Mesenchymal stem cell (in vitro differentiated cells and primary cell): Measurements from ENCODE around the gene TREM1.

Source experiments
- DNase-seq: peaks from one replicate; pipeline ENCODE4 v3.0.0-alpha.2; 2013
- H2AFZ ChIP-seq: one replicate; pipeline ENCODE4 v1.6.1; 2013; ENCODE audit warnings: low read depth, mild to moderate bottlenecking, control low read depth, inconsistent platforms, low read length, moderate library complexity
- H2AK5ac ChIP-seq: 2 replicates; pipeline ENCODE4 v1.6.1; 2013; ENCODE audit warnings: low read length, moderate library complexity, mild to moderate bottlenecking, inconsistent platforms; ENCODE audit not compliant: severe bottlenecking
- H2BK120ac ChIP-seq: one replicate; pipeline ENCODE4 v1.6.1; 2013; ENCODE audit warnings: low read depth, mild to moderate bottlenecking, inconsistent platforms, low read length, moderate library complexity
- H2BK12ac ChIP-seq, 2 experiments: one replicate each; pipeline ENCODE4 v1.6.1; 2013; ENCODE audit warnings: inconsistent platforms in 2 of 2, low read length in 2 of 2, mild to moderate bottlenecking in 2 of 2, moderate library complexity in 2 of 2, control low read depth in 1 of 2
- H2BK15ac ChIP-seq: one replicate; pipeline ENCODE4 v1.6.1; 2013; ENCODE audit warnings: mild to moderate bottlenecking, low read depth, inconsistent platforms; ENCODE audit not compliant: poor library complexity, severe bottlenecking
- H2BK5ac ChIP-seq: 2 replicates; pipeline ENCODE4 v1.6.1; 2013; ENCODE audit warnings: low read depth, mild to moderate bottlenecking, low read length, control low read depth, inconsistent platforms; ENCODE audit not compliant: poor library complexity, severe bottlenecking
- H3K14ac ChIP-seq, 2 experiments: one replicate each; pipeline ENCODE4 v1.6.1; 2013; ENCODE audit warnings: inconsistent platforms in 2 of 2, low read length in 2 of 2, control low read depth in 1 of 2, mild to moderate bottlenecking in 1 of 2, moderate library complexity in 1 of 2
- H3K18ac ChIP-seq, 2 experiments: one replicate each; pipeline ENCODE4 v1.6.1; 2013; ENCODE audit warnings: inconsistent platforms in 2 of 2, low read length in 2 of 2, control low read depth in 1 of 2, low read depth in 1 of 2, mild to moderate bottlenecking in 1 of 2
- H3K23ac ChIP-seq, 2 experiments: one replicate each; pipeline ENCODE4 v1.6.1; 2013; ENCODE audit warnings: inconsistent platforms in 2 of 2, low read length in 2 of 2, mild to moderate bottlenecking in 2 of 2, moderate library complexity in 2 of 2, control low read depth in 1 of 2
- H3K27ac ChIP-seq: 2 replicates; pipeline ENCODE4 v1.5.1; 2013; ENCODE audit warnings: mild to moderate bottlenecking, moderate library complexity, low read length, control low read depth, inconsistent platforms; ENCODE audit not compliant: poor library complexity, severe bottlenecking
- H3K27me3 ChIP-seq, 2 experiments: 2 replicates each; pipeline versions ENCODE4 v1.6.1 to v1.7.0; 2013; ENCODE audit warnings: low read length in 2 of 2, mild to moderate bottlenecking in 2 of 2, moderate library complexity in 2 of 2, control low read depth in 1 of 2, inconsistent platforms in 1 of 2; ENCODE audit not compliant: control insufficient read depth in 1 of 2, insufficient read depth in 1 of 2
- H3K36me3 ChIP-seq, 2 experiments: 2 replicates each; pipeline versions ENCODE4 v1.6.1 to v1.7.0; 2013; ENCODE audit warnings: low read length in 2 of 2, control low read depth in 1 of 2, inconsistent platforms in 1 of 2, low read depth in 1 of 2, mild to moderate bottlenecking in 1 of 2; ENCODE audit not compliant: insufficient read depth in 2 of 2, control insufficient read depth in 1 of 2
- H3K4ac ChIP-seq, 2 experiments: one replicate each; pipeline ENCODE4 v1.6.1; 2013; ENCODE audit warnings: inconsistent platforms in 2 of 2, low read length in 2 of 2, mild to moderate bottlenecking in 2 of 2, moderate library complexity in 2 of 2, control low read depth in 1 of 2, low read depth in 1 of 2
- H3K4me1 ChIP-seq: 2 replicates; pipeline ENCODE4 v1.6.1; 2013; ENCODE audit warnings: low read depth, low read length, control low read depth; ENCODE audit not compliant: control insufficient read depth, insufficient read depth
- H3K4me2 ChIP-seq: 2 replicates; pipeline ENCODE4 v1.6.1; 2013; ENCODE audit warnings: low read length, mild to moderate bottlenecking, inconsistent platforms; ENCODE audit not compliant: poor library complexity, severe bottlenecking
- H3K4me3 ChIP-seq, 2 experiments: 2 replicates each; pipeline versions ENCODE4 v1.5.1 to v1.7.0; 2013; ENCODE audit warnings: low read length in 2 of 2, mild to moderate bottlenecking in 2 of 2, control low read depth in 1 of 2, low read depth in 1 of 2; ENCODE audit not compliant: insufficient read depth in 1 of 2
- H3K79me1 ChIP-seq: replicated peaks from 2 replicates; pipeline ENCODE4 v1.6.1; 2013; ENCODE audit warnings: mild to moderate bottlenecking, control low read depth, low read length, inconsistent platforms; ENCODE audit not compliant: poor library complexity, severe bottlenecking
- H3K9ac ChIP-seq: 2 replicates; pipeline ENCODE4 v1.7.0; 2013; ENCODE audit warnings: mild to moderate bottlenecking, low read length, moderate library complexity
- H3K9me3 ChIP-seq: 2 replicates; pipeline ENCODE4 v1.7.0; 2013; ENCODE audit warnings: mild to moderate bottlenecking, low read length; ENCODE audit not compliant: control insufficient read depth
- H4K8ac ChIP-seq: one replicate; pipeline ENCODE4 v1.6.1; 2013; ENCODE audit warnings: inconsistent platforms, mild to moderate bottlenecking, low read length, moderate library complexity
- H4K91ac ChIP-seq: one replicate; pipeline ENCODE4 v1.6.1; 2013; ENCODE audit warnings: mild to moderate bottlenecking, low read length, inconsistent platforms
- WGBS: methylation state at CpG from one replicate; pipeline ENCODE4 v1.1.7; 2013; ENCODE audit warnings: mixed read lengths; 5-methylcytosine and 5-hydroxymethylcytosine counted together

TREM1 gene

GRCh38 chr6:41284726-41285125 lies 1.8 kb downstream of the TREM1 start:
- H2BK5ac ChIP-seq = no peak overlapping the region
- H3K23ac ChIP-seq = no peak overlapping the region
- no peak overlapping the region for H4K8ac ChIP-seq
- H2AK5ac ChIP-seq = no peak overlapping the region
- no peak overlapping the region for H2AFZ ChIP-seq
- WGBS = 47% methylated on average over 1 of the region's 1 CpG
- peak overlapping the region in 1 of 2 experiments; percentile 49 for H2BK12ac ChIP-seq
- no peaks in the 10 kb centered on the region for H3K4me1 ChIP-seq
- no peaks in the 10 kb centered on the region for H3K79me1 ChIP-seq
- H4K91ac ChIP-seq = no peak overlapping the region
- H3K27me3 ChIP-seq = peaks cover 0 to 14% of the 10 kb centered on the region in 2 experiments
- H3K36me3 ChIP-seq = no peaks in the 10 kb centered on the region
- no peak overlapping the region for H2BK120ac ChIP-seq
- no peak overlapping the region for H3K14ac ChIP-seq
- no peak overlapping the region for H3K27ac ChIP-seq
- H3K9me3 ChIP-seq = no peaks in the 10 kb centered on the region
- peak overlapping the region; percentile 72 for H3K9ac ChIP-seq
- no peak overlapping the region for H3K18ac ChIP-seq
- no peak overlapping the region for H2BK15ac ChIP-seq
- peak; percentile 93 for DNase-seq
- no peak overlapping the region for H3K4ac ChIP-seq
- H3K4me3 ChIP-seq = no peak overlapping the region
- no peak overlapping the region for H3K4me2 ChIP-seq

GRCh38 chr6:41283600-41283999 lies 2.9 kb downstream of the TREM1 start:
- Histone ChIP-seq H3K27me3 (peaks cover 0 to 19% of the 10 kb centered on the region in 2 experiments), H3K9me3 (no peaks in the 10 kb centered on the region), H3K23ac (no peak overlapping the region), H2BK5ac (no peak overlapping the region), H4K91ac (no peak overlapping the region), H3K18ac (no peak overlapping the region), H3K27ac (no peak overlapping the region), H3K4ac (no peak overlapping the region), H3K36me3 (no peaks in the 10 kb centered on the region), H2BK120ac (no peak overlapping the region), H2BK12ac (no peak overlapping the region), H2AFZ (no peak overlapping the region), H2AK5ac (no peak overlapping the region), H3K79me1 (no peaks in the 10 kb centered on the region), H4K8ac (no peak overlapping the region), H3K4me2 (no peak overlapping the region), H3K4me1 (no peaks in the 10 kb centered on the region), H3K4me3 (no peak overlapping the region), H2BK15ac (no peak overlapping the region), H3K14ac (no peak overlapping the region), H3K9ac (no peak overlapping the region)
- 87% methylated on average over 3 of the region's 3 CpGs for WGBS
- no peak for DNase-seq

- Histone ChIP-seq H3K4ac (no peak overlapping the region), H3K18ac (no peak overlapping the region), H3K27me3 (peaks cover 11 to 25% of the 10 kb centered on the region in 2 experiments), H2BK12ac (no peak overlapping the region), H3K23ac (no peak overlapping the region), H2AFZ (no peak overlapping the region), H3K9ac (no peak overlapping the region), H3K27ac (no peak overlapping the region), H3K4me2 (no peak overlapping the region), H3K14ac (no peak overlapping the region), H2BK5ac (no peak overlapping the region), H2AK5ac (no peak overlapping the region), H4K91ac (no peak overlapping the region), H3K4me3 (no peak overlapping the region), H2BK15ac (no peak overlapping the region), H3K36me3 (no peaks in the 10 kb centered on the region), H3K4me1 (no peaks in the 10 kb centered on the region), H2BK120ac (no peak overlapping the region), H4K8ac (no peak overlapping the region), H3K9me3 (no peaks in the 10 kb centered on the region), H3K79me1 (no peaks in the 10 kb centered on the region)
- DNase-seq = no peak
- 52% methylated on average over 1 of the region's 1 CpG for WGBS
These were observed 6.0 kb downstream of the TREM1 start for GRCh38 chr6:41280381-41281057.

- H3K9ac ChIP-seq = peak overlapping the region; percentile 38
These were observed 7.6 kb downstream of the TREM1 start for GRCh38 chr6:41278699-41279405.

More at GRCh38 chr6:41278699-41279405, 7.6 kb downstream of the TREM1 start:
- H4K91ac ChIP-seq = no peak overlapping the region
- no peak overlapping the region for H4K8ac ChIP-seq
- H2BK12ac ChIP-seq = no peak overlapping the region
- no peak overlapping the region for H3K27ac ChIP-seq
- H2BK15ac ChIP-seq = peak overlapping the region; percentile 38
- H3K27me3 ChIP-seq = peaks cover 27 to 28% of the 10 kb centered on the region in 2 experiments
- no peak overlapping the region for H2BK5ac ChIP-seq
- peak; percentile 77 for DNase-seq
- no peak overlapping the region for H3K4ac ChIP-seq
- no peaks in the 10 kb centered on the region for H3K36me3 ChIP-seq
- no peak overlapping the region for H3K18ac ChIP-seq
- H3K9me3 ChIP-seq = no peaks in the 10 kb centered on the region
- H3K79me1 ChIP-seq = no peaks in the 10 kb centered on the region
- no peak overlapping the region for H2AFZ ChIP-seq
- H3K4me2 ChIP-seq = no peak overlapping the region
- H3K4me1 ChIP-seq = no peaks in the 10 kb centered on the region
- H2BK120ac ChIP-seq = no peak overlapping the region
- H3K23ac ChIP-seq = no peak overlapping the region
- no peak overlapping the region for H3K14ac ChIP-seq
- no peak overlapping the region for H3K4me3 ChIP-seq
- 20% methylated on average over 9 of the region's 10 CpGs for WGBS
- no peak overlapping the region for H2AK5ac ChIP-seq
